Activated CD8-positive, alpha-beta T cell treated with anti-CD3 and anti-CD28 coated beads for 36 hours (primary cell): Measurements from ENCODE around the gene HNF1A. TPM values are rescaled to one million over a fixed set of nuclear protein-coding genes. Genes with fewer than 3 reads are reported as not detected.
"Not testable (repeated sequence)": the region's sequence is repeated elsewhere in the genome, so short reads cannot be mapped to it uniquely, and the experiment has no call there.

ENCODE experiments used
- ATAC-seq: fragments of 200-7000 bp; cut with Tn5 transposase; one replicate; pipeline ENCODE4 v1.10.0; 2021; ENCODE audit warnings: mild to moderate bottlenecking, moderate library complexity
- CTCF ChIA-PET: fragments of 350-600 bp; sonication (Branson Sonifier 250); formaldehyde crosslinking; loops from one replicate; lab custom pipeline; 2021; ENCODE audit warnings: antibody characterized with exemption; lab: Charles Lee
- POLR2A ChIA-PET: fragments of 350-600 bp; sonication (Branson Sonifier 250); formaldehyde crosslinking; loops from one replicate; lab custom pipeline; 2021; ENCODE audit warnings: antibody characterized with exemption; lab: Charles Lee
- DNase-seq: peaks from one replicate; pipeline ENCODE4 v3.0.0-alpha.2; 2020
- H3K27ac Mint-ChIP-seq: one replicate; pipeline ENCODE4 v1.8.0; 2021; ENCODE audit warnings: mild to moderate bottlenecking, mixed read lengths
- H3K27me3 Mint-ChIP-seq: one replicate; pipeline ENCODE4 v1.8.0; 2021; ENCODE audit warnings: mixed read lengths
- H3K36me3 Mint-ChIP-seq: one replicate; pipeline ENCODE4 v1.8.0; 2021; ENCODE audit warnings: low read depth, mixed read lengths
- H3K4me1 Mint-ChIP-seq: one replicate; pipeline ENCODE4 v1.8.0; 2021; ENCODE audit warnings: low read depth, mixed read lengths
- H3K4me3 Mint-ChIP-seq: one replicate; pipeline ENCODE4 v1.8.0; 2021; ENCODE audit warnings: mild to moderate bottlenecking, moderate library complexity, mixed read lengths
- H3K9me3 Mint-ChIP-seq: one replicate; pipeline ENCODE4 v1.8.0; 2021; ENCODE audit warnings: mixed read lengths
- intact Hi-C: fragments of 100-400 bp; cut with micrococcal nuclease; formaldehyde crosslinking; loops from one replicate; pipeline ENCODE4 v1.10.0; 2022
- total RNA-seq, 2 experiments: library from RNA; stranded (reverse); gene quantifications; one replicate each; pipeline ENCODE4 v1.2.3, GENCODE V29; 2021
- TF ChIP-seq, protein P1 (sequence below): fragments of 200-600 bp; IDR thresholded peaks from one replicate; pipeline ENCODE4 v1.8.0; 2022; ENCODE audit warnings: antibody characterized with exemption, mild to moderate bottlenecking

HNF1A gene
- total RNA-seq, 2 experiments from 2014 or later: not detected

DNA sequence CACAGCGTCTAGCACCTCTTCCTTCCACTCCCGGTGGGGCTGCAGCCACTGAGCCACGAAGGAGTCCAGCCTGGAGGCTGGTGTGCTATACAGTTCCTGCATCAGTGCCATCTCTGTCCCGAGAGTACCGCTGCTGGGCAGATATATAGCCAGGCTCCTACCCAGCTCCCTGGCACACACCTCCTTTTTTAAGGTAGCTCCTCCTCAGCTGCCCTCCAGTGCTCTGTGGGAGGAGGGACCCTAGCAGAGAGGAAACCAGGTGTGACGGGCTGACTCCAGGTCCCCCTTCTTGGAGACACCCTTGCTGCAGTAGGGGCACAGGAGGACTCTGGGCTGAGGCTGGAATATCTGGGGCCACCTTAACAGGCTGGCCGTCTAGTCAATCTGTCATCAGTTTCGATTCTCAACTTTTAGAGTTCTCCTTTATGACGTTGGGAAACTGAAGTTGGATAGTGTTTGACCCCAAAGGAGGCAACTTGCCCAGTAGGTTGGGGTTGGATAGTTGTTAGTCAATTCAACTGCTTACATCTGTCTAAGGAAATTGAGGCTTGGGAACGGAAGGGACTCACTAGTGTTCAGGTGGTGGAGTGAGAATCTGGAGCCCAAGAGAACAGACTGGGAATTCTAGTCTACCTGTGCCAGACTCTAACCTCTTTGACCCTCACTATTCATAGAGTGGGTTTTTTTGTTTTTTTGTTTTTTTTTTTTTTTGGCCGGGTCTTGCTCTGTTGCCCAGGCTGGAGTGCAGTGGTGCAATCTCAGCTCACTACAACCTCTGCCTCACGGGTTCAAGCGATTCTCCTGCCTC is 60.7 kb downstream of the HNF1A start, which contains the start of gene OASL:
OASL (minus strand) TSS at position 386 of the 808 bp plus-strand sequence; CDS start at position 111, 275 bp downstream.
- DNase-seq (peak; percentile 65), ATAC-seq (peak; percentile 55)
- peak within 1 kb of the TSS; percentile 80 for H3K4me3 Mint-ChIP-seq
- ChIA-PET CTCF (interaction anchor here (0.6 to 2.7 kb wide), 6 partner anchors 21 to 486 kb away, joined by 3 to 18 read pairs (median 4); no protein-coding TSS in a partner anchor), POLR2A (no interaction called here)
- intact Hi-C loops: no loop called here
- TF ChIP-seq, protein P1, sequence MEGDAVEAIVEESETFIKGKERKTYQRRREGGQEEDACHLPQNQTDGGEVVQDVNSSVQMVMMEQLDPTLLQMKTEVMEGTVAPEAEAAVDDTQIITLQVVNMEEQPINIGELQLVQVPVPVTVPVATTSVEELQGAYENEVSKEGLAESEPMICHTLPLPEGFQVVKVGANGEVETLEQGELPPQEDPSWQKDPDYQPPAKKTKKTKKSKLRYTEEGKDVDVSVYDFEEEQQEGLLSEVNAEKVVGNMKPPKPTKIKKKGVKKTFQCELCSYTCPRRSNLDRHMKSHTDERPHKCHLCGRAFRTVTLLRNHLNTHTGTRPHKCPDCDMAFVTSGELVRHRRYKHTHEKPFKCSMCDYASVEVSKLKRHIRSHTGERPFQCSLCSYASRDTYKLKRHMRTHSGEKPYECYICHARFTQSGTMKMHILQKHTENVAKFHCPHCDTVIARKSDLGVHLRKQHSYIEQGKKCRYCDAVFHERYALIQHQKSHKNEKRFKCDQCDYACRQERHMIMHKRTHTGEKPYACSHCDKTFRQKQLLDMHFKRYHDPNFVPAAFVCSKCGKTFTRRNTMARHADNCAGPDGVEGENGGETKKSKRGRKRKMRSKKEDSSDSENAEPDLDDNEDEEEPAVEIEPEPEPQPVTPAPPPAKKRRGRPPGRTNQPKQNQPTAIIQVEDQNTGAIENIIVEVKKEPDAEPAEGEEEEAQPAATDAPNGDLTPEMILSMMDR: no peak
- peaks cover 51% of the 10 kb centered on the region for H3K4me1 Mint-ChIP-seq
- peak within 1 kb of the TSS; percentile 87 for H3K27ac Mint-ChIP-seq
- H3K27me3 Mint-ChIP-seq: peaks cover 9% of the 10 kb centered on the region
- H3K36me3 Mint-ChIP-seq: peaks cover 2% of the 10 kb centered on the region
- no peaks in the 10 kb centered on the region for H3K9me3 Mint-ChIP-seq

- peaks cover 9% of the 10 kb centered on the region for H3K27me3 Mint-ChIP-seq
- H3K9me3 Mint-ChIP-seq: no peaks in the 10 kb centered on the region
- ChIA-PET POLR2A (no interaction called here), CTCF (no interaction called here)
- H3K36me3 Mint-ChIP-seq: no peaks in the 10 kb centered on the region
- TF ChIP-seq, protein P1: no peak
- H3K4me1 Mint-ChIP-seq: peaks cover 23% of the 10 kb centered on the region
- ATAC-seq (no peak), DNase-seq (no peak)
- no peak overlapping the region for H3K4me3 Mint-ChIP-seq
- H3K27ac Mint-ChIP-seq: no peak overlapping the region
- intact Hi-C loops: no loop called here
These were observed 64.7 kb downstream of the HNF1A start for GRCh38 chr12:121043067-121043466.

- H3K27me3 Mint-ChIP-seq, H3K9me3 Mint-ChIP-seq, H3K4me1 Mint-ChIP-seq, H3K36me3 Mint-ChIP-seq, ATAC-seq, H3K27ac Mint-ChIP-seq, H3K4me3 Mint-ChIP-seq, POLR2A ChIA-PET, DNase-seq, intact Hi-C loops: not testable (repeated sequence)
- CTCF ChIA-PET: interaction anchor here (0.6 to 1.7 kb wide), 2 partner anchors 13 to 29 kb away, joined by 3 to 8 read pairs; no protein-coding TSS in a partner anchor
These were observed 69.1 kb downstream of the HNF1A start for GRCh38 chr12:121047400-121047799.

- intact Hi-C loops: no loop called here
- TF ChIP-seq, protein P1: no peak
- Mint-ChIP-seq H3K27ac (peak overlapping the region; percentile 65), H3K27me3 (peaks cover 3% of the 10 kb centered on the region), H3K4me1 (peaks cover 6% of the 10 kb centered on the region), H3K4me3 (peak overlapping the region; percentile 64), H3K9me3 (no peaks in the 10 kb centered on the region), H3K36me3 (no peaks in the 10 kb centered on the region)
- no peak for DNase-seq
- ATAC-seq: no peak
- ChIA-PET POLR2A (interaction anchor here (0.6 kb wide), 1 partner anchor 538 kb away, joined by 3 read pairs; no protein-coding TSS in a partner anchor), CTCF (interaction anchor here (1.1 to 2.0 kb wide), 2 partner anchors 11 to 93 kb away, joined by 3 to 15 read pairs; no protein-coding TSS in a partner anchor)
These were observed 70.1 kb downstream of the HNF1A start for GRCh38 chr12:121048442-121048841.

- Mint-ChIP-seq H3K27me3 (no peaks in the 10 kb centered on the region), H3K4me3 (no peak overlapping the region), H3K27ac (no peak overlapping the region), H3K4me1 (no peaks in the 10 kb centered on the region), H3K36me3 (no peaks in the 10 kb centered on the region), H3K9me3 (no peaks in the 10 kb centered on the region)
- CTCF ChIA-PET: interaction anchor here (0.6 to 2.5 kb wide), 4 partner anchors 9 to 554 kb away, joined by 3 to 20 read pairs (median 4); no protein-coding TSS in a partner anchor
- TF ChIP-seq, protein P1: no peak
- intact Hi-C loops: no loop called here
- no peak for DNase-seq
- POLR2A ChIA-PET: no interaction called here
- ATAC-seq: no peak
These were observed 72.4 kb downstream of the HNF1A start for GRCh38 chr12:121050725-121051124.

Other genes starting within 250 kb of the HNF1A start
- gene SPPL3, start 74.2 kb upstream of the HNF1A start, total RNA-seq: 10 to 100 TPM; 19.8 to 20.8 TPM
- 10 to 100 TPM; 19.8 to 20.7 TPM for gene C12orf43, start 37.9 kb downstream of the HNF1A start, total RNA-seq
- gene OASL, start 60.7 kb downstream of the HNF1A start, total RNA-seq: 10 to 100 TPM; 11.1 to 11.4 TPM
- gene P2RX7, start 154.3 kb downstream of the HNF1A start, total RNA-seq: 1 to 10 TPM; 3.6 to 4.7 TPM
- gene P2RX4, start 231.6 kb downstream of the HNF1A start, total RNA-seq: 10 to 100 TPM; 12.2 to 15.1 TPM